HS-27A (cell line): ENCODE measurements around the gene MEGF11.

Experiments
- DNase-seq: peaks from one replicate; pipeline ENCODE4 v3.0.0-alpha.2; 2012; ENCODE audit warnings: low read depth, missing footprints

Gene MEGF11

DNA sequence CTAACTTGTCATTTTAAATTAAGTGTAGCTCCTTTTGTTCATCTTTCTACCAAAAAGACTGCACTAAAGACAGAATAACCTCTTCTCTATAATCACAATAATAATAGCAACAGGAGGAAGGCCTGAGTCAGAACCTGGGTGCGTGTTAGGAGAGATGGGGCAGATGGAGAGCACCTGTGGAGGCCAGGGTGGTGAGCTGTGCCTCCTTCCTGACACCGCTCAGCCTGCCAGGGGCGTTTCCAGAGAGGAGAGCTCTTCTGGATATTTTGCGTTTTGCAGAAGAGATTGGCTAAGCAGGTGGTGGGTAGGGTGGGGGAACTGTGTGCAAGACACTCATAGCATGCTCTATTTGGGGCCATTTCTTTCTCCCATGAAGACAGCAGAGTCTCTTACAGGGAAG lies 83.5 kb downstream of the MEGF11 start:
- no peak for DNase-seq

GRCh38 chr15:66169625-66170024 lies 83.9 kb downstream of the MEGF11 start:
- no peak for DNase-seq

DNA sequence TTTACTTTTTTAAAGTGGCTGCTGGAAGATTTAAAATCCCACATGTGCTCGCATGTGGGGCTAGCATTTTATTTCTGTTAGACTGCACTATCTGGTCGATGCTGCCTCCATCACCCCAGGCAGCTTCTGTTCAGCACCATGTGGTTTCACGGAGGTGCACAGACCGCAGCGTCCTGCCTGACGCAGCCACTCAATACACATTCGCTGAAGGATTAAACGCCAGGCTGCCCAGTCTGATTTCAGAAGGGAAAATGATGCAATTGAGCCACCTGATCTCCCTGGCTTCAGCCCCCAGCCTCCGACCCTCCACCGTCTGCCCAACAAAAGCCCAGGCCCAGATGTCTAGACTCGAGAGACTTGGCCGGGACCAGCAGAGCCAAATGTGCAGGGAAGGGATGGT lies 84.5 kb downstream of the MEGF11 start:
- DNase-seq = no peak

DNA sequence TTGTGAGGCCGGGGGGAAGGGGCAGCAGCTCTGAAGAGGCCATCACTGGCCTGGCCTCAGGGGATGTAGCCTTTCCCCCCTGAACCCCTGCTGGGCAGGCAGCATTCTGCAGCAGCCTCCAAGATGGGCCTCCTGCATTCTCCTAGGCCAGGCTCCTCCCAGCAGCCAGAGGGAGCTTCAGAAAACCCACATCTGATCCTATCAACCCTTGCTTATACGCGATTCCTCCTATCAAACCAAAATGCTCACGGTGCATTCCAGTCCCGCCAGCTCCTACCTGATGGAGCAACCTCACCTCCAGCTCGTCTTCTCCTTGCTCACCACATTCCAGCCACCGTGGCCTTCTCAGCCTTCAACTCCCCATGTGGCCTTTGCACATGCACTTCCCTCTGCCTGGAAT lies 85.7 kb downstream of the MEGF11 start:
- DNase-seq = no peak

- no peak for DNase-seq
Measured at GRCh38 chr15:66165856-66166255, 87.7 kb downstream of the MEGF11 start.

GRCh38 chr15:66164788-66165187 lies 88.8 kb downstream of the MEGF11 start:
- no peak for DNase-seq

DNA sequence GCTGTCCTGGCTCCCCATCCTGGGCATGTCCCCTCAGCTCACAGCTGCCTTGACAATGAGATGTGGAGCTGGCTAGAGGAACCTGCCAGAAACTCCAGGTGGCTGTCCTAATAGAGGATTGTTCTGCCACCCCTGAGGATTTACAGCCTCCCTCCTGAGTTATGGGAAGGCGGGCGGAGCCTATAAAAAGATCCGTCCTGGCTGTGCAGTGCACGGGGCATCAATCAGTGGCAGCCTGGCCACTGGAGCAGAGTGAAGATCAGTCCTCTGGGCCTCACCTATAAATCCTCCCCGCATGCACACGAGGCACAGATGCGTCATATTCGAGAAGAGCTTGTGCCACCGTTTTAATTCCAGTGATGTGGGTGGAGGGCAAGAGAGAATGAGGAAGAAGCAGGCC lies 90.0 kb downstream of the MEGF11 start:
- no peak for DNase-seq

GRCh38 chr15:66162286-66162685 lies 91.3 kb downstream of the MEGF11 start:
- DNase-seq = no peak

DNA sequence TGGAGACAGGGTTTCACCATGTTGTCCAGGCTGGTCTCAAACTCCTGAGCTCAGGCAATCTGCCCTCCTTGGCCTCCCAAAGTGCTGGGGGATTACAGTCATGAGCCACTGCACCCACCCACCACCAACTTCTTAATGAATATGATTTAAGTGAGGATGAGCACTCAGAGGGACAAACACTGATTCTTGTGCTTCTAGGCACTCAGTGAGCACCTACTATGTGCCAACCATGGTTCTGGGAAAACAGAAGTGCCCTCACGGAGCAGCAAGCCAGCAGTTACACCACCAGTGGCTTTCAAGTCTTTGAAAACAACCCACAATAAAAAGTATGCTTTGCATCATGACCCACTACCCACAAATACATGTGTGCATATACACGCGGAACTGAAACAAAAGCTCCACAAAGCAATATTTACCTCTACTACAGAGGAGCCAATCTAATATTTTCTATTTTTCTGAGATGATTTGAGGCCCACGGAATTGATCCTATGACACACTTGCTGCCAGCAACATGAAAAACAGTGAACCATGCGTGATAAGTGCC lies 91.9 kb downstream of the MEGF11 start:
- no peak for DNase-seq

DNA sequence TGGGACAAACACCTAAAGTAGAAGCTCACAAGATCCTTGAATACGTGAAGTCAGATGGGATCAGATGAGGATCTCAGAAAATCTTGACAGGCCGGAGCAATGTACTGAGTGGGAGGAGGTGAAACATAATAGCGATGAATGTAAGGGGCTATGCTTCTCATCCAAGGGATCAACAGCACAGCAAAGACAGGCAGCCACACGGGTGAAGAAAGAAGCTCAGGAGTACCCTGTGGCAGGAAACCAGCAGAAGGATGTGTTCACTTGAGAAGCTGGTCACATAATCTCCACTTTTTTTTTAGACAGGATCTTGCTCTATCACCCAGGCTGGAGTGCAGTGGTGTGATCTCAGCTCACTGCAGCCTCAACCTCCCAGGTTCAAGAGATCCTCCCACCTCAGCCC lies 92.4 kb downstream of the MEGF11 start:
- DNase-seq = no peak

- DNase-seq = no peak
Measured at GRCh38 chr15:66157507-66157906, 96.0 kb downstream of the MEGF11 start.

DNA sequence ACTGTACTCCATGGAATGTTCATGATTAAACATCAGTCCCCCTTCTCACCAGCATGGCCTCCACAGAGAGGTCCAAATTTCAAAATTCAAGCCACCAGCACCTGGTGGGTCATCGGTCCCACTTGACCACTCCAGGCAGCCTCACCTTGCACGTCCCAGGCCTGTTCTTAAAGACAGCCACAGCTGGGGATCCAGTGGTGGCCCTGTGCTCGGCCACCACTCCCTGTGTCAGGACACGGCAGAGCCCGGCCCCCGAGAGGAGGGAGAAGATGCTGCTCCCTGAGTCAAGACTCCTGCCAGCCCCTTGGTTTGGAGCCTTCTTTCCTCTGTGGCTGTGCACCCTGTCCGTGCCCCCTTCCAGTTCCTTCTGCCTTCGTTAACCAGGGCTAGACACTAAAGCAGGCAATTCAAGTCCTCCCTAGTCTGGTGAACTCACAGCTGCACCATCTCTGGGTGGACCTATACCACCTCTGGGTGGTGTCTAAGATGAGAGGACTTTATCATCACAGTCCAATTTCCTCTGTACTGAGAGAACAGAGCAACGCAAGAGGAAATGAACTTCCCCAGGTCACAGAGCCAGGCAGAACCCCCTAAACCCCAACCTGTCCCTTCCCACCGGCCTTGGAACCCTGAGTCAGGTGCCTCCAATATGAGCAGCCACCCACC lies 97.1 kb downstream of the MEGF11 start:
- no peak for DNase-seq

- no peak for DNase-seq
Measured at GRCh38 chr15:66155065-66155464, 98.5 kb downstream of the MEGF11 start.

DNA sequence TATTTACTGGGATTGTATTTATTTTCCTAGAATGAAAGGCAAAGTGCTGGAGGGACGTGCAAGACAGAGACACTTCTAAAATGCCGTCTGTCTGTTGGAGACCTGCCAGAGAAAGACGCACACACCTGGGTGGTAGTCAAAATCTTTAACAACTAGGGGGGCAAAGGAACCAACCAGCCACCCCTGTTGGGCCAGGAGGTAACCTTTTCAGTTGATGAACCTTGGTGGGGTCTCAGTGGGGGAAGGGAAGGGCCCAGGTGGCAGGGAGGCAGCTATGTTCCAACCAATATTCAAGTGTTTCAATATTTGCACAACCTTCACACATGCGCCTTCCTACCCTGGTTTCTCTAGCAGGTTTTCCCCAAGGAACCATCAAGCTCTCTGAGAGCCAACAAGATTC lies 99.0 kb downstream of the MEGF11 start:
- DNase-seq = no peak

DNA sequence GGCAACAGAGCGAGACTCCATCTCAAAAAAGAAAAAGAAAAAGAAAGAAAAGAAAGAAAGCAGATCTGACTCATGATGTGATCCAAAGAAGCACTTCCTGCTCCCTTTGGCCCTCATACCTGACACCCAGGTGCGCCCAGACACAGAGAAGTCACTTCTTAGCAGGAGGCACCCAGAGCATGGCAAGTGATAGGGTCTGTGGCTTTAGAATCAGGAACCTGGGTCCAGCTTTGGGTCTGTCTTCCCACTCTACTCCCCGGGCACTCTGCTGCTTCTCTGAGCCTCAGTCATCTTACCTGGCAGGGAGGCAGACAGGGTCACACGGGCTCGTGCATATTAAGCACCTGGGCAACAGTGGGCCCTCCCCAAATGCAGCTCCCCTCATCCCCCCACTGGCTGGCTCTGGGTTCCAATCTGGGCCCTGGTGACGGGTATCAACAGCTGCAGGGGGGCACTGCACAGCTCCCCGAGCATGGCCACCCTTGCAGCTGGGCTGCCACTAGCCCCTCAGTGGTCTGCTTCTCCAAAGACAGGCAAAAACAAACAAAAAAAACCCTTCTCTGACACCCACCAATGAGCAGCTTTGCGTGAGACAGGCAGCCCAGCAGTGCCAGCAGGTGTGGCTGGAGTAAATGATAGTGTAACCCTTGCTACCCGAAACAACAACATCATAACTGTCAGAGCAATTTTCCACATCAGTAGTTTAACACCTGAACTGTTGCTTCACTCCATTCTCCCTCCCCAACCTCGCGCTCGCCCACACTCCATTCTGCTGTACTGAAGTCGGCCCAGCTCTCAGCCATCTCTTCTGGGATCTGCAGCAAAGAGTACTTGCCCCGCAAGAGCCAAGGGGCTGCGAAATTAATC lies 99.8 kb downstream of the MEGF11 start:
- DNase-seq = no peak

DNA sequence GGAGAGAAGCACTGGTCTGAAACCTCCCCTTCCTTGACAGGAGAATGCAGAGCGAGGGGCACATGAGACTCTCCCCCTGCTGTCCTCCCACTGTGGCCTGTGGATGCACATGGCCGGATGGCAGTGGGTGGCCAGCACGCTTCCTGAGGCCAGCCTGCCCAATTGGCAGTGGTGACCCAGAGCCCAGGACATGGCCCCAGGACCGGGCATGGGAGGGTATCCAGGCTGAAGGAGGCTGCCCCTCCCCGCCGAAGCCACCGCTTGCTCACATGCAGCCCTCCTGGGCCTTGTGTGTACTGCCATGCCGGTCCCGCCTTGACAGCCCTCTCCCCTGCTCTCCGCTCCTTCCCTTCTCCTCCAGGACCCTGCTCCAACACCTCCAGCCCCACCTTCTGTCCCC lies 100.9 kb downstream of the MEGF11 start:
- no peak for DNase-seq

DNA sequence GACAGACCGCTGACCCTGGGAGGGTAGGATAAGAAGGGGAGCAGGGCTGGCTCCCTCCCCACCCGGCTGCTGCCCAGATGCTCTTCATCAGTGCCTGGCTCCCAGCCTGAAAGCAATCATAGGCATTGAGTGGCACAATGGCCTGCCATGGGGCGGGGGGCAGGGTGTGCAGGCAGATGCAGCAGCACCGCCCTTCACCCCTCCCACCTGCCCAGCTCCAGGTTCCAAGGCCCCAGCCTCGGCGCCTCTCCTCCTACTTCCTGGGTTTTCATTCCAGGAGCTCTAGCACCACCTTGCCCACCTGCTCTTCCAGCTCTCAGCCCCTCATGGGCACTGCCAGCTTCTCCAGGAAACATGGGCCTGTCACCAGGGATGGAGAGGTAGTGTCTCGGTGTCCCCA lies 101.7 kb downstream of the MEGF11 start:
- DNase-seq = no peak

GRCh38 chr15:66149871-66150270 lies 103.7 kb downstream of the MEGF11 start:
- DNase-seq = no peak

DNA sequence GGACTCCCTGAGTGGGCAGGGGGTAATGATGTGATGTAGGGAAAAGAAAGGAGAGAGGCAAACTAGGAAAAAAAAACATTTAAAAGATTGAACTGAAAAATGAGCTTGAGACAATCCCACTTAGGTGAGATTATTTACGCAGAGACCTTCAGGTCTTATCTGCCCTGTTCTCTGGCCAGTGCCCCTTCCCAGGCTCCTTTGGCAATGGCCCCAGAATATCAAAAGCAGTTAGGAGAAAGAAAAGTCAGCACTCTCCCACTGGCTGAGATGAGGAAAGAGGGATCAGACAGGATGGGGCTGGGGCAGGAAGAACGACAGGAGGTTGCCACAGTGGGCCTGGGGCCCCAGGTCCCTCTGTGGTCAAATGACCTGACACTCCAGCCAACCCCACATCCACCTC lies 105.4 kb downstream of the MEGF11 start:
- DNase-seq = no peak

- no peak for DNase-seq
Measured at GRCh38 chr15:66147440-66147839, 106.1 kb downstream of the MEGF11 start.

- no peak for DNase-seq
Measured at GRCh38 chr15:66145726-66146182, 107.8 kb downstream of the MEGF11 start.

DNA sequence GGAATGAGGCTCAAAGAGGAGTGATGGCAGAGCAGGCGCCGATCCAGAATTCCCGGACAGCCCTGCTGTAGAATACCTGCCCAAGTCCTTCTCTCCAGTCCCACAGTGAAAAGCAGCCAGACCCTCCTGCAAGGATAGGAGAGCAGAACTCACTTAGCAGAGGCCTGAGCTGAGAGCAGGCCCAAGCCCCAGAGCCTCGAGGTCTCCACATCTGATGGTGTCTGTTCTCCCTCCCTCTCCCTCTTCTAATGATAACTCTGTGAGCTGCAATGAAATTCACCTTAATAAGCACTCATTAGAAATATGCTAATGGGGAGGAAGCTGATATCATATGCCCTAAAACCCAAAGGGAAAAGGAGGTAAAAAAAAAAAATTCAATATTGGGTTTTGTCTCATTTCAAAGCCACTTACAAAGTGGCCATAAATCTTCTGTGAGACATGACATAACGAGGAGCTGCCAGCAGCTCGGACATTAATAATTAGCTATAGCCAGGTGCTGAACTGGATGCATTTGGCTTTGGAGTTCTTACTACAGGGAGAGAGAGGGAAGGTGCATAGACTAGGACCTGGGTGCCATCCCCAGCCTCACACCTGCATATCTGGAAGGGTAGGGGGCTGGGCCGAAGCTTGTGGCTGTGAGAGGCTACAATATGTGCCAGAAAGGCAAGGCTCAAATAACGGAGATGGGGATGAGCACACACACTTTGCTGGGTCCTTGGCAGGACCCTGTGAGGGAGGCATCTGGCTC lies 108.4 kb downstream of the MEGF11 start:
- no peak for DNase-seq

DNA sequence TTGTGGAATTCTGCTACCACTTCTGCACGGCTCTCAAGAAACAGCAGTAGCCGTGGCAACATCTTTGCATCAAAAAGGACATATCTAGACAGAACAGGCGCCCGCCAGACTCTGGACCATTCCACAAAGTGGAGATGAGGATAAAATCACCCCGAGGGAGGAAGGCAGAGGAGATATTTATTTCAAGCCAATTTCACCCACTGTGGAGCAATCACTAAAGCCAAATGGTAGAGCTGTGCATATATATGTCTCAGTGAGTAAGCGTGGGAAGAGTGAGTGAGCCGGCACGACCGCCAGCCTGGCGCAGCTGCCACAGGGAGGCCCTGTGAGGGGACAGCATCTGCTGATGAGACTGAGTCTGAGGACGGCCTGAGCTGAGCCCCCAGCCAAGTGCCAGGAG lies 111.3 kb downstream of the MEGF11 start:
- DNase-seq = no peak
